GM21390 (cell line): ENCODE measurements around the gene OR5A2.
"Not testable (repeated sequence)": the region's sequence is repeated elsewhere in the genome, so short reads cannot be mapped to it uniquely, and the experiment has no call there.

Experiments used
- ATAC-seq: cut with Tn5 transposase; IDR thresholded peaks from one replicate; pipeline ENCODE4 v1.9.1; 2021; ENCODE audit not compliant: unreplicated experiment

The OR5A2 gene, protein sequence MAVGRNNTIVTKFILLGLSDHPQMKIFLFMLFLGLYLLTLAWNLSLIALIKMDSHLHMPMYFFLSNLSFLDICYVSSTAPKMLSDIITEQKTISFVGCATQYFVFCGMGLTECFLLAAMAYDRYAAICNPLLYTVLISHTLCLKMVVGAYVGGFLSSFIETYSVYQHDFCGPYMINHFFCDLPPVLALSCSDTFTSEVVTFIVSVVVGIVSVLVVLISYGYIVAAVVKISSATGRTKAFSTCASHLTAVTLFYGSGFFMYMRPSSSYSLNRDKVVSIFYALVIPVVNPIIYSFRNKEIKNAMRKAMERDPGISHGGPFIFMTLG

DNA sequence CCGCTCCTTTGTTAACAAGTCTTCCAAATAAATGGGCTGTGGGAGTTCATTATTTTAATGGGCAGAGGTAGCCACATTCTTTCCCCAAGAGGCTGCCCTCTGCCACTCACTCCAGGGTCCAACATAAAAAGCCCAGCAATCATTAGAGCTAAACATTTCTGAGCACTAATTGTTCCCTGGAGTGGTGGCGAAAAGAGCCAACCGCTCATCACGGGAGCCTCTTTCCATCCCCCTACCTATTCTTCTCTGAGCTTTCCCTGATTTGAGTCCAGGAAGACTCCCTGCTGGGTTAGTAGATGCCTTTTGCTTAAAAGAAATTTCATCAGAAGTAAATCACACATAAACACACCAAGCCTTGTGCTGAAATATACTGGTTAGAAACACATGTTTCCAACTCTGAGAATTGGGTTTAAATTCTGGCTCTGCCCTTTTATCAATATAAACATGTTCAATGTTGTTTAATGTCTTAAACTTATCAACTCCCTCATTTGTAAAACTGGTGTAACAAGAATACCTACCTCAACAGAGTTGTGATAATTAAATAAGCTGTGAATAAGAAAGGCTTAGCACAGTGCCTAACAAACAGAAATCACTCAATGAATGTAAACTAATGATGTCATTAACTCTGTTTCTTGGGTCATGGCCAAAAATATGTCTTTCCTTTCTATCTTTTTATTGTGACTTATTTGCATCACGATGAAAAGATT is at the start of gene OR5A2:
TSS of gene OR5A2 (minus strand) at position 53 of the 707 bp plus-strand sequence. CDS start 3,460 bp downstream, outside the sequence.
- no peak for ATAC-seq

- no peak for ATAC-seq
These were observed 49.0 kb upstream of the OR5A2 start for GRCh38 chr11:59475176-59475575.

GRCh38 chr11:59473015-59473414 is 46.8 kb upstream of the OR5A2 start, which contains the start of gene OR4D10:
Gene OR4D10 (plus strand): TSS chr11:59473315. CDS start chr11:59477430, 4,115 bp downstream.
- ATAC-seq = no peak

DNA sequence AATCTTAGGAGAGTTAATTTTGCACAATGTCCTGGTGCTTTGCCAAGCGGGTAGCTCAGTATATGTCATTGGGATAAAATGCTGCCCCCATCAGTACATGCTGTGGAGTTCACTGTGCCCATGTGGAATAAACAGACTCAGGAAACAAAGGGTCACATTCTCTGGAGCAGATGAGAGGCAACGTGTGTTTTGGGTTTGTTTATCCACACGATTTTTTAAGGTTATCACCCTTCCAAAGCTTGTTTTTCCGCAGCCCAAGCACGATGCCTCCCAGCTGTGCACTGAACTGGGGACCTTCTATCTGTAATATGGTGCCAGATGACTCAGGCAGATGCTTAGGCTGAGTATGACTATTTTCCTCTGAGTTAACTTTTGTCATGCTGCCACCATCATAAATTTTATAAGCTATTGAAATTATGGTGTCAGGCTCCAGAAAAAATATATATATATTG is 37.0 kb upstream of the OR5A2 start:
- no peak for ATAC-seq

GRCh38 chr11:59459916-59460315 is 33.7 kb upstream of the OR5A2 start:
- no peak for ATAC-seq

DNA sequence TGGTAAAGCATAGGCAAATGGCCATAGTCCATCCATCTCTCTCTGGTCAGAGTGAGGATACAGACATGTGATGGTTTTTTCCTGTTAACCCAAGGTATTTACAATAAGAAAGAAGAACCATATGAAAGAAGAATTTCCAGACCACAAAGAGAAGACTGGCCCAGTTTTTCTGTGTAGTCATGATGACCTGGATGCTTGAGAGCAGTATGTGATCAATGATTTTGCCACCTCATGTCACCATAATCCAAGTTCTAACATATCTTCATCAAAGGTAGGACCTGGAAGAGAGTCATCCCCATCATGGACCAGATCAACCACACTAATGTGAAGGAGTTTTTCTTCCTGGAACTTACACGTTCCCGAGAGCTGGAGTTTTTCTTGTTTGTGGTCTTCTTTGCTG is 30.4 kb upstream of the OR5A2 start, which contains the start of gene OR4D6:
TSS of gene OR4D6 (plus strand) at position 301 of the 400 bp plus-strand sequence. CDS start at position 301, 0 bp downstream.
- no peak for ATAC-seq

DNA sequence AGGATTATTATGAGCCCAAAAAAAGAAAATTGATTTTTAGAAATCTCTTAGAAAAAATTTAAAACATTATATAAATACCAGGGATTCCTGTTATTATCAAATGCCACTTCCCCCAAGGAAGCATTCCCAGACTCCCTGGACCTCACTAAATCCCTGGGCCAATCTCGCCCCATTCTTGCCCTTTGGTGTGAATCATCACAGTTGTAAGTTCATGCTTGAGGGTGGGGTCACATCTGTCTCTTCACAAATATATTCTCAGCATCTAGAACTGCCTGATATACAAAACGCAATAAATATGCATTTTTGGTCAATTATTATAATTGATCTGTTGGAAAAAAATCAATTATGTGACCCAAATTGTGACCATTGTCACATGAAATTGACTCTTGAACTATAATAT is 22.3 kb upstream of the OR5A2 start:
- ATAC-seq = no peak

DNA sequence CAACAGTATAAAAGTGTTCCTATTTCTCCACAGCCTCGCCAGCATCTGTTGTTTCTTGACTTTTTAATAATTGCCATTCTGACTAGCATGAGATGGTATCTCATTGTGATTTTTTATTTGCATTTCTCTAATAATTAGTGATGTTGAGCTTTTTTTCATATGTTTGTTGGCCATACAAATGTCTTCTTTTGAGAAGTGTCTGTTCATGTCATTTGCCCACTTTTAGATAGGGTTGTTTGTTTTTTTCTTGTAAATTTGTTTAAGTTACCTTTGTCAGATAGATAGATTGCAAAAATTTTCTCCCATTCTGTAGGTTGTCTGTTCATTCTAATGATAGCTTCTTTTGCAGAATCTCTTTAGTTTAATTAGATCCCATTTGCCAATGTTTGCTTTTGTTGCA is 19.4 kb upstream of the OR5A2 start:
- not testable (repeated sequence) for ATAC-seq

DNA sequence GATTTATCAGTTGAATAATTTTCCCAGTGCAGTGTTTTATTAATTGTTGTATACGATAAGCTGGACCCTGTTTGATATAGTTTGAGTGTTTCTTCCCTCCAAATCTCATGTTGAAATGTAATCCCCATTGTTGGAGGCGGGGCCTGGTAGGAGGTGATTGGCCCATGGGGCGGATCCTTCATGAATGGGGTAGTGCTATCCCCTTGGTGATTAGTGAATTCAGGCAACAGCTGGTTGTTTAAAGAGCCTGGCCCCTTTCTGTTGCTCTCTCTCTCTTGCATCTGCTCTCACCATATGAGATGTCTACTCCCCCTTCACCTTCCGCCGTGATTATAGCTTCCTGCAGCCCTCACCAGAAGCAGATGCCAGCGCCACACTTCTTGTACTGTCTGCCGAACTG is 11.6 kb upstream of the OR5A2 start:
- ATAC-seq = no peak

DNA sequence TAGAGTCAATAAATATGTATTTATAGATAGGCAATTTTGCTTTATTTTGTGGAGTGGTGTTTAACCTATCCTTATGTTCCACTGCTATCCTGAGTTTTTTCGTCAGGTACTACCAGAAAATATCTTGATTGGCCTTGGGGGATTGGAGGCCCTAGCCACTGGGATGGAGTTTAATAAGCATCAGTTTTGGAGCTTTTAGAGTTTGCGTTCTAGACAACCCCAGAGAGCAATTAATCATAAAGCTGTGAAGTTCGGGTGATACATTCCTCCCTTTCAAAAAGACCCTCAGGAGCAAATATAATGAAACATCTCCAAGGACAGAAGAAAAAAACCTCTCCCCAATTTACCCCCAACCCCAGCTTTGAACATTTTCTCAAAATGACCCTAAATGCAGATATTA is 10.0 kb upstream of the OR5A2 start, which contains the start of gene OR5A1:
TSS of gene OR5A1 (plus strand) at position 301 of the 400 bp plus-strand sequence. CDS start 6,700 bp downstream, outside the sequence.
- no peak for ATAC-seq

DNA sequence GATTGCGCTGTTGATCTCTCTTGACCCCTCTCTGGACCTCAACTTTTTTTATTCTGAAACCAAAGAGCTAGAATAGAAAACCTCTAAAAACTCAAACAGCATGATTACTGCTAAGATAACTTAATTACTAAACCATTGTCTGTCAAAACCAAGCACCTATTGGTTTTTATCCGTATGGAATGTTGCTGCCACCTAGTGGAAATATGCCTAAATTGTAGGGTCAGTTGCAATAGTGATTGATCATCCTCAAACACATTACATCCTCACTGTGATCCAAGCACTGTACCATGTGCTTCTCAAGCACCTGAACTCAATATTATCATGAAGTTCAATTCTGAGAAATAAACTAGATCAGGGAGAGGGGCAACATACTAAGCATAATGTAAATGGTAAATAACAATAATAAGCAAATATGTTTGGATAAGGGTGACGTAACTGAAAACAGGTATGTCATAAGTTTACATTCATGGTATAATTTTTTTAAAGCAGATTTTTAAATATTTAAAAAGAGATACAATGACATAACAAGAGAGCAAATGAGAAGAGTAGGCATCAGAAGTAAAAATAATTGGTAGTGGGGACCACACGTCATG is 3.8 kb upstream of the OR5A2 start:
- ATAC-seq = peak; percentile 82

DNA sequence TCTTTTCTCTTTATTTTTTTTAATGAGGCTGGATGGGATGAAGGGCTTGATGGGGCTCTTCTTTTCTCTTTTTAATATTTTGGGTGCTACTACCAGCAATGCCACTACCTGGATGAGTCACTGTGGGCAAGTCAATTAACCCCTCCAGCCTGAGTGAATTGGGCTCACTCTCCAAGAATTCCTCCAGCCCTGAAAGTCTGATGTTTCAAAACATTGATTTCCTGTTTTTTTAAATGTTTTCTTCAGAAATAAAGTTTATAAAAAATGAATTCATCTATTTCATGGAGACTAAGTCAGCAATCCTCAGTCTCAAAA is 812 bp upstream of the OR5A2 start:
- no peak for ATAC-seq

DNA sequence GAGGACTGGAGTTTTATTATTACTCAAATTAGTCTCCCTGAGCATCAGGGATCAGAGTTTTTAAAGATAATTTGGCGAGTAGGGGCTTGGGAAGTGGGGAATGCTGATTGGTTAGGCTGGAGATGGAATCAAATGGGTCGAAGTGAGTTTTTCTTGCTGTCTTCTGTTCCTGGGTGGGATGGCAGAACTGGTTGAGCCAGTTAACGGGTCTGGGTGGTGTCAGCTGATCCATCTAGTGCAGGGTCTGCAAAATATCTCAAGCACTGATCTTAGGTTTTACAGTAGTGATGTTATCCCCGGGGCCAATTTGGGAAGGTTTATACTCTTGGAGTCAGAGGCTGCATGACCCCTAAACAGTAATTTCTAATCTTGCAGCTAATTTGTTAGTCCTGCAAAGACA is 1.1 kb downstream of the OR5A2 start:
- no peak for ATAC-seq

- ATAC-seq = no peak
These were observed 2.4 kb downstream of the OR5A2 start for GRCh38 chr11:59423835-59424234.

- ATAC-seq = no peak
These were observed 8.1 kb downstream of the OR5A2 start for GRCh38 chr11:59418156-59418555.

DNA sequence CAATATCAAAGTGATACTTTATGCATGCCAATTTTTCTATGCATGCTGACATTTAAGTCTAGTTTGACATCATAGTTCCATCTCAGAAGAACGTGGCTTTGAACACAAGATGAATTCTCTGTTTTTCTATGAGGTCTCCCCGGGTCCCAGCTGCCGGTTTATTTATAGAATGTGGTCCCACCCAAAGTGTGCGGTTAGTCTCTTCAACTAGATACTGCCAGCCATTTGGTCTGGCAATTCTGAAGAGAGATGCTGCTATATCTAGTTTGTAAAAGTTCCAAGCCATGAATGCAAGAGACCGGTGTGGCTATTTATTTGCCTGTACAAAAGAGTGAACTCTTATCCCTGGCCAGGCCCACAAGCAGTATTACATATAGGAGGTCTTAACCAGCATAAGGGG is 9.2 kb downstream of the OR5A2 start:
- no peak for ATAC-seq

- no peak for ATAC-seq
These were observed 9.6 kb downstream of the OR5A2 start for GRCh38 chr11:59416613-59417012.

DNA sequence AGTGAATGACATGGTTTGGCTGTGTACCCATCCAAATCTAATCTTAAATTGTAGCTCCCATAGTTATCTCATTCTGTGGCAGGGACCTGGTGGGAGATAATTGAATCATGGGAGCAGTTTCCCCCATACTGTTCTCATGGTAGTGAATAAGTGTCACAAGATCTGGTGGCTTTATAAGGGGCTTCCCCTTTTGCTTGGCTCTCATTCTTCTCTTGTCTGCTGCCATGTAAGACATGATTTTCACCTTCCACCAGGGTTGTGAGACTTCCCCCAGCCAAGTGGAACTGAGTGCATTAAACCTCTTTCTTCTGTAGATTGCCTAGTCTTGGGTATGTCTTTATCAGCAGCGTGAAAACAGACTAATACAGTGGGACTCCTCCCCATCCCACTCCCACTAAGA is 11.1 kb downstream of the OR5A2 start:
- ATAC-seq = no peak

- no peak for ATAC-seq
These were observed 12.6 kb downstream of the OR5A2 start for GRCh38 chr11:59413646-59414045.

DNA sequence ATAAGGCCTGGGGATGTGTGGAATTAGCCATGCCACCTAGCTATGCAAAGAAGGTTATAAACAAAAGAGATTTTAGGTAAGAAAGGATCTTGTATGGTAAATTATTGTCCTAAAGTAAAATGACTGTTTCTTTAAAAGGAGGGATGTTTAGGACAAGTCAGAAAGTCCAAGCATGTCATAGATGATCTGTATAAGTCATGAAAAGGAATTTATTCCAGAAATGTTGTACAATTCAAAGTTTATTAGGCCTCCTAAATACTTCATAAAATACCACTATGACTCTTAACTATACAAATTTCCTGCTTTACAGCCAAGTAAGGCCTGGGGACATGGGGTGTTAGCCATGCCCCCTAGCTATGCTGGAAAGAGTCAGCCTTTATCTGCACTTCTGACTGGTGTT is 22.7 kb downstream of the OR5A2 start:
- ATAC-seq = no peak

GRCh38 chr11:59401262-59401552 is 25.0 kb downstream of the OR5A2 start:
- ATAC-seq = no peak
